GM23248 (cell line): ENCODE data around the gene ZBTB48.

Source experiments
- EZH2 ChIP-seq: fragments of 200-600 bp; sonication (generic); IDR thresholded peaks from 2 replicates; pipeline ENCODE4 v1.6.1; 2018; ENCODE audit warnings: antibody characterized with exemption, mild to moderate bottlenecking; ENCODE audit not compliant: insufficient read depth, poor library complexity, severe bottlenecking
- EZH2phosphoT487 ChIP-seq: fragments of 200-600 bp; sonication (generic); IDR thresholded peaks from 2 replicates; pipeline ENCODE4 v1.6.1; 2018; ENCODE audit warnings: antibody characterized with exemption, moderate library complexity, mild to moderate bottlenecking, low read depth; ENCODE audit not compliant: insufficient read depth

GRCh38 chr1:6531996-6532395, 47.8 kb upstream of the ZBTB48 start:
- TF ChIP-seq EZH2phosphoT487 (no peak), EZH2 (no peak)
